Endothelial cell of umbilical vein (primary cell): ENCODE results near the gene RPL15. TPM values are rescaled to one million over a fixed set of nuclear protein-coding genes. Genes with fewer than 3 reads are reported as not detected.

Experiments
- BruUV-seq: library from RNA; stranded (reverse); fragments of 400-500 nt; replicated peaks from 2 replicates; lab custom pipeline; 2021; lab: Mats Ljungman, UMichigan
- CTCF ChIA-PET: fragments of 300-600, 350-600 bp; sonication (Branson Sonifier 250); formaldehyde crosslinking; loops from one replicate; lab custom pipeline; 2021; ENCODE audit warnings: antibody characterized with exemption, inconsistent platforms; lab: Charles Lee
- POLR2A ChIA-PET: fragments of 300-600, 350-600 bp; sonication (Branson Sonifier 250); formaldehyde crosslinking; loops from one replicate; lab custom pipeline; 2021; ENCODE audit warnings: antibody characterized with exemption, inconsistent platforms; lab: Charles Lee
- DNase-seq: peaks from one replicate; pipeline ENCODE4 v3.0.0-alpha.2; 2011; ENCODE audit warnings: low read depth, low spot score
- FAIRE-seq: peaks from 2 replicates; lab custom pipeline; 2011; peaks lifted over from hg19 to GRCh38; lab: Jason Lieb, UNC
- H2AFZ ChIP-seq: 2 replicates; pipeline ENCODE4 v1.6.0; 2012; ENCODE audit warnings: low read depth, low read length, control low read depth, inconsistent platforms
- H3K27ac ChIP-seq: 2 replicates; pipeline ENCODE4 v1.5.1; 2011; ENCODE audit warnings: low read depth, mild to moderate bottlenecking, control low read depth, low read length, moderate library complexity; ENCODE audit not compliant: insufficient read depth
- H3K27me3 ChIP-seq, 2 experiments: 2 replicates each; pipeline versions ENCODE4 v1.6.0 to v1.6.1; 2011; ENCODE audit warnings: low read length in 2 of 2, mixed read lengths in 1 of 2; ENCODE audit not compliant: control insufficient read depth in 2 of 2, insufficient read depth in 2 of 2
- H3K36me3 ChIP-seq, 2 experiments: 2 replicates in 1 of 2; 3 replicates in 1 of 2; pipeline ENCODE4 v1.5.1; 2011; ENCODE audit warnings: low read length in 2 of 2, mild to moderate bottlenecking in 1 of 2, moderate library complexity in 1 of 2; ENCODE audit not compliant: control insufficient read depth in 2 of 2, insufficient read depth in 2 of 2; ENCODE audit errors: extremely low read depth in 1 of 2
- H3K4me1 ChIP-seq: 3 replicates; pipeline ENCODE4 v1.5.1; 2011; ENCODE audit warnings: mild to moderate bottlenecking, low read length; ENCODE audit not compliant: control insufficient read depth, insufficient read depth; ENCODE audit errors: extremely low read depth
- H3K4me2 ChIP-seq: 2 replicates; pipeline ENCODE4 v1.6.1; 2011; ENCODE audit warnings: low read length, control low read depth, mixed read lengths; ENCODE audit not compliant: insufficient read depth
- H3K4me3 ChIP-seq, 3 experiments: fragments of 200-600 bp in 1 of 3; sonication (generic), shearing (Covaris generic) in 1 of 3; replicated peaks in 1 of 3; 2 replicates each; pipeline ENCODE4 v1.5.1; 2011 to 2016; ENCODE audit warnings: control low read depth in 3 of 3, low read length in 3 of 3, mild to moderate bottlenecking in 2 of 3, inconsistent platforms in 1 of 3, low read depth in 1 of 3, moderate library complexity in 1 of 3; ENCODE audit not compliant: insufficient read depth in 1 of 3
- H3K79me2 ChIP-seq: 2 replicates; pipeline ENCODE4 v1.6.0; 2012; ENCODE audit warnings: low read length, inconsistent platforms; ENCODE audit not compliant: control insufficient read depth, insufficient read depth
- H3K9ac ChIP-seq: replicated peaks from 2 replicates; pipeline ENCODE3; 2011; ENCODE audit warnings: low read length, control low read depth; ENCODE audit not compliant: insufficient read depth; ENCODE audit errors: extremely low read depth
- H3K9me1 ChIP-seq: replicated peaks from 3 replicates; pipeline ENCODE4 v1.6.0; 2011; ENCODE audit warnings: mild to moderate bottlenecking, low read length; ENCODE audit not compliant: control insufficient read depth, insufficient read depth; ENCODE audit errors: extremely low read depth
- H3K9me3 ChIP-seq: replicated peaks from 2 replicates; pipeline ENCODE4 v1.5.1; 2012; ENCODE audit warnings: low read length, inconsistent platforms; ENCODE audit not compliant: control insufficient read depth, insufficient read depth
- H4K20me1 ChIP-seq: replicated peaks from 2 replicates; pipeline ENCODE3; 2011; ENCODE audit warnings: mild to moderate bottlenecking, low read length; ENCODE audit not compliant: control insufficient read depth, insufficient read depth; ENCODE audit errors: extremely low read depth
- CTCF ChIP-seq, 2 donors: IDR thresholded peaks; 1 replicate in 1 of 2; 2 replicates in 1 of 2; pipeline ENCODE4 v1.5.1; 2011; ENCODE audit warnings: low read length in 2 of 2, mild to moderate bottlenecking in 2 of 2, moderate library complexity in 2 of 2, control low read depth in 1 of 2, inconsistent platforms in 1 of 2, low read depth in 1 of 2; ENCODE audit not compliant: insufficient read depth in 1 of 2; ENCODE audit errors: extremely low read depth in 1 of 2
- EZH2 ChIP-seq: IDR thresholded peaks from 2 replicates; pipeline ENCODE4 v1.6.1; 2012; ENCODE audit warnings: borderline replicate concordance, low read depth, mild to moderate bottlenecking, moderate library complexity, low read length, inconsistent platforms; ENCODE audit not compliant: severe bottlenecking
- FOS ChIP-seq: IDR thresholded peaks from 2 replicates; pipeline ENCODE4 v1.6.1; 2011; ENCODE audit warnings: mild to moderate bottlenecking, low read length, moderate library complexity, borderline replicate concordance; ENCODE audit not compliant: insufficient read depth
- GATA2 ChIP-seq: IDR thresholded peaks from 2 replicates; pipeline ENCODE4 v1.7.0; 2011; ENCODE audit warnings: low read depth, mild to moderate bottlenecking, moderate library complexity, mixed read lengths, low read length; ENCODE audit not compliant: insufficient read length, insufficient read depth
- JUN ChIP-seq: IDR thresholded peaks from 2 replicates; pipeline ENCODE4 v1.6.1; 2011; ENCODE audit warnings: borderline replicate concordance, low read depth; ENCODE audit not compliant: insufficient read length, insufficient read depth
- MAX ChIP-seq: IDR thresholded peaks from 2 replicates; pipeline ENCODE4 v1.6.1; 2011; ENCODE audit not compliant: insufficient read depth, insufficient read length
- MYC ChIP-seq: IDR thresholded peaks from one replicate; pipeline ENCODE4 v1.6.1; 2011; ENCODE audit warnings: mild to moderate bottlenecking, low read depth, low read length
- POLR2A ChIP-seq: IDR thresholded peaks from 2 replicates; pipeline ENCODE4 v1.6.1; 2012; ENCODE audit warnings: low read depth, mild to moderate bottlenecking, control low read depth, low read length
- POLR2AphosphoS5 ChIP-seq: IDR thresholded peaks from 2 replicates; pipeline ENCODE4 v1.6.1; 2012; ENCODE audit warnings: low read depth, mild to moderate bottlenecking, control low read depth, low read length, moderate library complexity; ENCODE audit not compliant: insufficient read depth
- dilution Hi-C: fragments of 300-500 bp; cut with MboI; formaldehyde crosslinking; loops from one replicate; pipeline ENCODE4 v1.15.0; 2019; ENCODE audit warnings: low sequenced_read_pairs; ENCODE audit not compliant: extremely low pct_ligation_motif_present
- intact Hi-C: fragments of 100-400 bp; cut with micrococcal nuclease; formaldehyde crosslinking; loops from one replicate; pipeline ENCODE4 v1.10.0; 2022
- polyA plus RNA-seq, 4 experiments: library from polyadenylated mRNA; depleted of rRNA in 3 of 4; stranded (reverse) in 3 of 4; unstranded in 1 of 4; fragments of >200 nt; gene quantifications; 2 replicates each; pipeline versions ENCODE4 v1.2.1 to v1.2.3, GENCODE V29; 2011 to 2012; ENCODE audit warnings: missing spikeins in 1 of 4
- total RNA-seq: library from RNA; stranded (reverse); gene quantifications from 2 replicates; pipeline ENCODE4 v1.2.3, GENCODE V29; 2021

RPL15 gene
- total and polyA plus RNA-seq, 2 donors (not counting 3 experiments of a cell fraction or from before 2014, with no cell fraction given): 1,901 to 5,777 TPM

GRCh38 chr3:23948761-23949160, 31.8 kb downstream of the RPL15 start:
- dilution Hi-C loops (no loop called here), intact Hi-C loops (no loop called here)
- no peaks in the 10 kb centered on the region for H3K9me1 ChIP-seq
- H3K9ac ChIP-seq: no peak overlapping the region
- DNase-seq (no peak), FAIRE-seq (no peak)
- no peaks in the 10 kb centered on the region for H3K9me3 ChIP-seq
- H2AFZ ChIP-seq: no peak overlapping the region
- no peaks in the 10 kb centered on the region for H3K36me3 ChIP-seq
- H3K4me3 ChIP-seq: no peak overlapping the region
- TF ChIP-seq CTCF (IDR thresholded peaks at IDR 0.05; ENCODE audit: extremely low read depth in 1 of 2, insufficient read depth in 1 of 2, low read depth in 1 of 2, low read length in 2 of 2) (no peak), FOS (no peak), POLR2AphosphoS5 (no peak), JUN (no peak), GATA2 (no peak), POLR2A (no peak), MYC (no peak), MAX (no peak), EZH2 (no peak)
- H3K79me2 ChIP-seq: peaks cover 18% of the 10 kb centered on the region
- BruUV-seq: no TSS peak
- POLR2A ChIA-PET: interaction anchor here (4.4 kb wide), 1 partner anchor 32 kb away, joined by 19 read pairs; the partner anchor contains the start of genes NKIRAS1 and RPL15
- no peak overlapping the region for H3K4me2 ChIP-seq
- peaks cover 17% of the 10 kb centered on the region for H3K4me1 ChIP-seq
- H3K27me3 ChIP-seq: peaks cover 0 to 6% of the 10 kb centered on the region in 2 experiments
- no peaks in the 10 kb centered on the region for H4K20me1 ChIP-seq
- CTCF ChIA-PET: no interaction called here
- H3K27ac ChIP-seq: no peak overlapping the region
